RPMI7951 (cell line): ENCODE measurements around the gene GPR146. TPM values are rescaled to one million over a fixed set of nuclear protein-coding genes. Genes with fewer than 3 reads are reported as not detected.

Experiments
- DNase-seq: peaks from one replicate; pipeline ENCODE4 v3.0.0-alpha.2; 2012; ENCODE audit warnings: low read depth
- total RNA-seq: library from RNA; depleted of rRNA; stranded (reverse); fragments of >200 nt; shearing (Covaris generic); gene quantifications from 2 replicates; pipeline ENCODE4 v1.2.3, GENCODE V29; 2014

The GPR146 gene
- total RNA-seq, 1 experiment from 2014 or later = 1.7 TPM

DNA sequence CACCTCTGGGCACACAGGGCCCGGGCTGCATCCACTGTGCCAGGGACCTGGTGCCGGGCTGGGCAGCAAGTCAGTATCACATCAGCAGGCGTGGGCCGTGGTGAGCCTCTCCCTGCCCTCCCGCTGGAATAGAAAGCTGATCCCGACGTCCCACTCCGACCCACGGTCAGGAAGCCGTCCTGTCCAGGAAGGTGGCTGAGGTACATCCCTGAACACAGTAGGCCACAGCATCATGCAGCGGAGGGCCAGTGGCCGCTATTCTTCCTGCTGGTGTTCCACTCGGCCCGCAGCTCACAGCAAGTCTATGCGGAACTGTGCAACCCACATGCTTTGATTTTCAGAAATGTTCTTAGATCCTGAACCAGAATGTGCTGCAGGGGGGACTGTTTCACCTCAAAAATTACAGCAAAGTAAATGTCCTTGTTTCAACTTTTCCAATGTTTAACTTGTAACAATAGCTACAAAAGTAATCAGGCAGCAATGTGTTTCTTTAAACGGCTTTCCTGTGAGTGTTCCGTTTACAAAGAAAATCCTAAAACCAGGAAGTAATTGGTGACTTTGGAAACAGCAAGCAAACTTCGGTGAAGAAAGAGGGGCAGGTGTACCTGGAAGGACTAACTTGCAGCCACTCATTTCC lies 676 bp upstream of the GPR146 start:
- no peak for DNase-seq

DNA sequence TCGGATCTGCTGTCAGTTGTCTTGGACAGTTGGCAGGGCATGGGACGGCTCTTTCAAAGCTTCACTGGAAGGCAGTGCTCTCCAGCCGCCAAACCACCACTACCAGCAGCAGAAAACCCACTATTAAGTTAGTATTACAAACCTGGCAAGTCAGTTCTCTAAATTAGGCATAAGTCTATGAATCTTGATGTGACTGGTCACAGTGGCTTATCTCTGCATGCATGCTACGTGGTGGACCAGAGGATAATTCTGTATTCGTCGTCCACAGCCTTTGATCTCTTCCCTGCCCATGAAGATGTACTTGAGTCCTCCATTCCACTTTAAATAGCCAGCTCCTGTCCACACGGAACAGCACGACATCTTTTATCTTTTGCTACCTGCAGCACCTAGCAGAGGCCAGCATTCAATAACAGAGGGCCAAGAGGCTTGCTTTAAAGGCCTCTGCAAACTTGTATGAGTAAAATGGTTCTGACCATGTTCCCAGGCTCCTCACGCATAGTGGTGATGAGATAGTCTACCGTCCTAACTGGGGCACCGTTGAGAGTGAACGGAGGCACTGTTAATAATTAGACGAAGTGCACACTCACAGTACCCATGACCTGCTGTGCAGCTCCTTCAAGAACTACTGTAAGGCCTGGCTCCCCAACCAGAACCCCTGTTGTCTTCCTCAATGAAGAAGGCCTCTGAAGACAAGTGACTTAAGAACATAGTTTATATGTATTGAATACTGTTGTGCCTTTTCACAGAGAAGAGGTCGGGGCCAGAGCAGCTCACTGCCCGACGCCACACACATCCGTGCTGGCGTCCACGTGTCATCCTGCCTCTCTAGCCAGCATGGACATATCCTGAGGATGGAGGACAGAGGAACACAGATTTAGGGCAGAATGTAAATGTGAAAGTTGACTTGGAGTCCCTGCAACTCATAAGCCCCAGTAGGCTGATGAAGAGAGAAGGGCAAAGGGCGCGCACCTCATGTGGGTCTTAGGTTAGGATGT lies 1.0 kb downstream of the GPR146 start:
- no peak for DNase-seq

DNA sequence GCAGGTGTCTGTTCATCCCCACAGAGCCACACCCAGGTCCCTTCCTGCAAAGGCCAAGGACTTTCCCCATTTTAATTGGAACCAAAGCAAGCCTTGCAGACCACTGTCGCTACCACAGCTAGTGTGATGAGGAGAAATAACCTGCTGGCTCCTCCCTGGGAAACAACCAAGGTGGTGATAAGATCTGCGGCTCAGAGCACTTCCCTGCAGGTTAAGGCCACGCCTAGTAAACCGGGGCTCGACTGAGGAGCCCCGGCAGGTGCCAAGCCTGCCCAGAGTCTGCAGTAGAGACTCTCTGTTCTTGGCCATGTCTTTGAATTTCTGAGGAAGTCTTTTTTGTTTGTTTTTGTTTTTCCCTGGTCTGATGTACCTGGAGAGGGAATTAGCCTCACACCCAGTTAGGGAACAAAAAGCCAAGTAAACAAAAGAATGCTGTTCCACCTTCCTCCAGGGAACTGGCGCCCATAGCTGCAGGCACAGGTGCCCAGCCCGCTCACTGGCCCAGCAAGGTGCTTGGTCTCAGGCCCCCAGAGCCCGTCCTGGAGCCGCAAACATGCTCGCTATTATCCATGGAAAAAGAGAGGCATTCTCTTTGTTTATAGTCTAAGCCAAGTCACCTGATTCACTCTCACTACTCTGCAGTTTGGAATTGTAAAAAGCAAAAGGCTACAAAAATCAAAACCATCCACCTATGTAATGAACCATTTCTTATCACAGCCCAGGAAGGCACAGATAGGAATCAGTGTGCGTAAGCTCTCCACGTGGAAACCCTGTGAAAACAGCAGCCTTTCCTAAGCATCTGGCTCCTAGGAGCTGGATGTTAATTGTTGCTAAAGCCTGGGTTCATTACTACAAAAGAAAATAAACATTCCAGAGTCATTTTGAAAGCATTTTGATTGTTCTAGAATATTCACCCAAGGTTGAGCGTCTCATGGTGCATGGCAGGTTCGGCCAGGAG lies 2.7 kb downstream of the GPR146 start:
- no peak for DNase-seq

DNA sequence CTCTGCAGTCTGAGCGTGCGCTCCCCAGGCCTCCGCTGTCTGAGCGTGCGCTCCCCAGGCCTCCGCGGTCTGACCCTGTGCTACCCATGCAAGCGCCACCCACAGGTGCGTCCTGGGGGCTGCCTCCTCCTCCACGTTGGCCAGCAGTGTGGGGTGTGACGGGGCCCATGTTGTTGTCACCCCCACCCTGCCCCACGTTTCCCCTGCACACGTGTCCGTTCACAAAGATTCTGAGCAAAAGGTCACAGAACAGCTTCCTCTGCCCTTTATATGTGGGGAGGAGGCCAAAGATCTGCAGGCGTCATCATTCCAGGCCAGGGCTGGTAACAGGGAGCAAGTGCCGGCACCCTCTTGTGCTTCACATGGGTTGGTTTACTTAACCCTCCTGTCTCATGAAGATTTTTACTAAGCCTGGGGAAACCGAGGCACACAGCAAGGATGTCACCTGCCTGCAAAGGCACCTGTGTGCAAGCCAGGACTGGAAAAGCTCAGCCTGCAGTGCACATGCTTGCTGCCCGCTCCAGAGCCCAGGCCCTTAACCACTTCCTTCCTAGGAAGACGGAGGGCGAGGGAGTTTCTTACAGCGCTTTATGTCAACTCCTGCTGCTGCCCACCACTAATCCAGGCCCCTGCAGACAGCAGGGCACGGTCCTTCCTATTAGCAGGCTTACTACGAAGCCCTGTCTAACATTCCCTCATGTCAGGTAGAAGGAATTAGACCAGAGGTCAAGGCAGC lies 4.8 kb downstream of the GPR146 start:
- DNase-seq = no peak

DNA sequence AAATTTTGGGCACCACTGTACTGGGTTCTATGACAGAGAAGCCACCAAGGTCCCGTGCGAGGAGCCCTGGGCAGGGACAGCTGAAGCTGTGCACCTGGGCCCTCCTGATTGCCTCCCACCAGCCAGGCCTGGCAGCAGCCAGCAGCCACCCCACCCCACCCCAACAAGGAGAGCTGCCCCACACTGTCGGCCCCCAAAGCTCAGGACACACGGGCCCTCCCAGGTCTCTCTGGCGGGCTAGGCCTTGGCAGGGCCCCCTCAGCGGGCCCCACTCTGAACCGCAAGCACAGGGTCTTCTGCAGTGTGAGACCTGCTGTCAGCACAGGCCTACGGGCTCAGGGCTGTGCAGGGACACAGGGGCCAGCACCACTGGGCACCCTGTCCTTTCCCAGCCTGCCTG lies 5.5 kb downstream of the GPR146 start:
- DNase-seq = no peak

DNA sequence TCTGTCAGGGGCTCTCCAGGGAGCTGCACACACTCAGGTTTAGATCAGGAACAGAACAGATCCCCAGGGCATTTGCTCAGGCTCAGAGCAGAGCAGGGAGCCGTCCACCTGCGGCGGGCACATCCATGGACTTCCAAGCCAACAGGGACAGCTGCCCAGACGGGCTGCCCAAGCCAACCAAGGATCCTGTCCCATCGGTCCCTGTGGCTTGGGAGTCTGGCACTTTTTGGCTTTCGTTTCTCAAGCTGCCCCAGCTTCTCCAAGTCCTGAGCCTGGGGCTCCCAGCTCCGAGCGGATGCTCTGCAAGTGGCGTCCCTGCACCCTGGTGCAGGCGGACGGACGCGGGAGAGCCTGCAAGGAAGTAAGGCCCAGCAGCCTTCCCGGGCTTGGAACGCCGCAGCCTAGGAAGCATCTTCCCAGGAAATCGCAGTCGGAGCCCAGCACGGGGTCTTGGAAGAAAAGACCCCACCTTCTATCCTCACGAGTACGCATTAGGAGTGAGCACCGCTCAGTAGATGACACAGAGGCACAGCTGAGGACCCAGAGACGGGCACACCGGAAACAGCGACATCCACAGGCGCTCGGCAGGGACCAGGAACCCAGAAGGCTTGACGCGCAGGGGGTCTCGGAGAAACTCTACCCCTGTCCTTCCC lies 6.0 kb downstream of the GPR146 start:
- no peak for DNase-seq

GRCh38 chr7:1050956-1051690 lies 6.8 kb downstream of the GPR146 start:
- DNase-seq = no peak

DNA sequence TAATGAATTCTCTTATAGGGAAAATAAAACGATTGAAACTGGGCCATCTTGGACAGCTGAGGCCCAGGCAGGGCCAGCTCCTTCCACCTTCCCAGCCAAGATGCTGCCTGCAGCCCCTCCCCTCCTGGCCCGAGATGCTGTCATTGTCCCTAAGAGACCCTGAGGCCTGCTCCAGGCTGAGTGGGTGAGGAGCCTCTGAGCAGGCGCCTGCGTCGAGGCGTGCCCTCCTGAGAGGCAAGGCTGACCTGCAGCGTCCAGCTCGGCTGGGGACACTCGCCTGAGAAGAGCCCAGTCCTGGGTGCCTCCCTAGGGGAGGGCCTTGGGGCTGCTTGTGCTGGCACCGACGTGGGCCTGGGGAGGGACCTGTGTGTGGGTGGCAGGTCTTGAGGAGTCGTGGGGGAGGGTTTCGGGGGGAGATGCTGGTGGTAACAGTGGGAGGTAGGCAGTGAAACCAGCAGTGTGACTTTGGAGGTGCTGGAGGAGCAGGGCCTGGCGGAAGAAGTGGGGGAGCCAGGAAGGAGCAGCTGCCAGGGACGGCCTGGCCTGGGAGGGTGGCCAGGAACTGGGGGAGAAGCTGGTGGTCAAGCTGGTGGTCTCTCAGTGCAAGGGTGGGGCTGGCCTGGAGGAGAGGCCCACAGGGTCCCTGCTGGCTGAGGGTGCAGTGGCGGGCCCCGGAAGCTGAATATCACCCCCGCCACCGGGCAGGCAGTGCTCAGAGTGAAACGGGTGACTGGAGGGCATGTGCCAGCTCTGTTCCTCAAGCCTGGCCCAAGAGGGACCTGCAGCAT lies 7.9 kb downstream of the GPR146 start:
- no peak for DNase-seq

DNA sequence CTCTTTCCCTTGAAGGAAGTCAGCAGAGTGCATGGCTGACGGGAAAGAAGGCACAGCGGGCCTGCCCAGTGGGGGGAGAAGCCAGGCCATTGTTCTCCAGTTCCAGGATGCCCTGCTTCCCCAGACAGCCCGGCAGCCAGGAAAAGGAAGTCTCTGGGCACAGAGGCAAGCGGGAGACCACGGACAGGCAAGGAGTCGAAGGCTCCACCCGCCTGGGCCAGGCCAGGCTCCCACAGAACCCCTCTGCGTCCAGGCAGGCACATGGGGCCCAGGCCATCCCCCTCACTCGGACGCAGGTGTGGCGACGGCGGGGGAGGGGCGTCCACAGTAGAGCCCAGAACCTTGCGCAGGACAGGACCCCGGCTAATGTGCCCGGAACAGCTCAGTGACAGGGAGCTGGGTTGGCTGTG lies 8.7 kb downstream of the GPR146 start:
- no peak for DNase-seq

- no peak for DNase-seq
These were observed 9.5 kb downstream of the GPR146 start for GRCh38 chr7:1053816-1054370.

DNA sequence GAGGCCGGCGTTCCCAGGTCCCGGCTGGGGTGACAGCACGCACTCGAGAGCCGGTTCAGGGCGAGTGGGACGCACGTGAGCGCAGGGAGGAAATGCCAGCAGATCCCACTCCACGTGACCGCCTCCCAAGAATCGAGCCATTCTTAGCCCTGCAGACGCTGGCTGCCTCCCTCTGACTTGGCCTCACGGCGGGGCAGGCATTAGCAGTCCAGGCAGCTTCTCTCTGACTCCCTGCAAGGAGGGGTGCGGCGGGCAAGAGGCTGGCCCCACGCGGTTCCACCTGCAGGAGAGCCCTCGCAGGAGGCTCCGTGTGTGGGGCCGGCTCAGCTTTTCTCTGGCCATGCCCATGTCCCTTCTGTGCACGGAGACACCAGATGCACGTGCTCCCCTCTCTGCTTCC lies 10.1 kb downstream of the GPR146 start:
- no peak for DNase-seq

DNA sequence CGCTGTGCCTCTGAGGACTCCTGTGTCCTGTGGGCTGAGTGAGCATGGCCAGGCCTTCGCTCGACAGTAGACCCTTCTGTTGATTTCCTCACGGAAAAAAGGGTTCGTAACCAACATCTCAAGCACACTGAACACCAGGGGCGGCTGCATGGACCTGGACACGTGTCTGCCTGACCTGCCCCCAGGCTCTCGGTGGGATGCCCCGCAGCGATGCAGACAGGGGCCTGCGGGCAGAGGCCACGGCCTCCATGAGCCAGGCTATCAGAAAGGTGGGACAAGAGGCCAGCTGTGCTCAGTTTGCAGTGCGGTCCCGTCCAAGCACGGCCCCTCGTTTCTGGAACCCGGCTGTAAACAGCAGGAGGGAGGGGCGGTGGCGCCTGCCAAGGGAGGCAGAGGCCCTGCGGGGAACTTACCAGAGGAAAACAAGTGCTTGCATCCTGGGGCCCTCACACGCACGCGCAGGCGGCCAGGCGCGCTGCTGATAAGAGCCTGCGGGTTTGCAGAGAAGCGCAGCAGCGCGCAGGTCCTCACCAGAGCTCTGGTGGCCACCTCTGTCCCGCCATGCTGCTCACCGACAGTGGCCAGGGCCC lies 10.6 kb downstream of the GPR146 start:
- DNase-seq = no peak

DNA sequence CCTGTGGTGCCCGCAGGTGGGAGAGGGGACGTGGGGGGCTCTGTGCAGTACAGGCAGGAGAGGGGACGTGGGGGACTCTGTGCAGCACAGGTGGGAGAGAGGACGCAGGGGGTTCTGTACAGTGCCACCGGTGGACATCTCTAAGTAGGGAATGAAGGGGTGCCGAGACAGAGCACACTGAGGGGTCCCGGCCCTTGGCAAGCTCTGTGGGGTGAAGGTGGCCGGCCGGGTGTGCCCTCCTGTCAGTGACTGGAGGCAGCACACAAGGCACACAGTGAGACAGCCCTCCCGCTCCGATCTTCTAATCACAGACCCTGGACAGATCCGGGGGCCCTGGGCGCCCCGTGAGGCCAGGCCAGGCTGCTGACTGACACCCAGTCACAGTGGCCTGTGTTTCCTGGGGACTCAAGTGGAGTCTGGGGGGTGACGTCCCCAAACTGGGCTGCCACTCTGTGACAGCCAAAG lies 11.2 kb downstream of the GPR146 start:
- no peak for DNase-seq

DNA sequence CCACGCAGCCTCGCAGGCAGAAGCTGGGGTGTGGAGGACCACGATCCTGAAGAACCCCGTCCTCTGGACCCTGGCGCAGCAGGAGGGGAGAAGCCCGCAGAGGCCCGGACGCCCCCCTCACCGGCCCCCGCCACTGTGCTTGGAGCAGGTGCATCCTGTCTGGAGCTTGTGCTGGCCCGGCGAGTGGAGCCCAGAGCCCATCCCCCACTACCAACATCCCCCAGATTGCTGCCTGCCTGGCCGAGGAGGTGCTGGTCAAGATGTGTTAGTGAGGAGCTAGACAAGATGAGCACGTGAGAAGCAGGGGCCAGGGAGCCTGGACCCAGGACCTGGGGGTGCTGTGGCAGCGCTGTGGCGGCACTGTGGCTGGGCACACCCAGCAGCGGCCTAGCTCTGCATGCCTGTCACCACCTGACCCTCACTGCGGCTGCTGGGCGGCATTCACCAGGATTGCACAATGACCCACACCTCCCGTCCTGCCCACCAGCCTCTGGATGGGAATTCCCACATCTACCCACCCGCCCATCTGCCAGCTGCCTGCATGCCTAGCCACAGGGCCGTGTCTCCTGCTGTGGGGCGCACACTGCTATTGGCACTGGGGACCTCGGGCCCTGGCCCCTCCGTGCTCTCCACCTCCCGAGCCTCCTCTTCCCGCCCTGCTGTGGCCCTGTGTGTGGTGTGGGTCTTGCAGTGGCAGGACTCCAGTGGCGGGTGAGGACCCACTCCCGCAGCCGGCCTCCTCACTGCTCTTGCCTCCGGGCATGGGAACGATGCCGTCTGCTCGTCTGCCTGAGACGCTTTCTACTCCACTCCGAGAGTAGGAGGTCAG lies 11.8 kb downstream of the GPR146 start:
- DNase-seq = no peak

DNA sequence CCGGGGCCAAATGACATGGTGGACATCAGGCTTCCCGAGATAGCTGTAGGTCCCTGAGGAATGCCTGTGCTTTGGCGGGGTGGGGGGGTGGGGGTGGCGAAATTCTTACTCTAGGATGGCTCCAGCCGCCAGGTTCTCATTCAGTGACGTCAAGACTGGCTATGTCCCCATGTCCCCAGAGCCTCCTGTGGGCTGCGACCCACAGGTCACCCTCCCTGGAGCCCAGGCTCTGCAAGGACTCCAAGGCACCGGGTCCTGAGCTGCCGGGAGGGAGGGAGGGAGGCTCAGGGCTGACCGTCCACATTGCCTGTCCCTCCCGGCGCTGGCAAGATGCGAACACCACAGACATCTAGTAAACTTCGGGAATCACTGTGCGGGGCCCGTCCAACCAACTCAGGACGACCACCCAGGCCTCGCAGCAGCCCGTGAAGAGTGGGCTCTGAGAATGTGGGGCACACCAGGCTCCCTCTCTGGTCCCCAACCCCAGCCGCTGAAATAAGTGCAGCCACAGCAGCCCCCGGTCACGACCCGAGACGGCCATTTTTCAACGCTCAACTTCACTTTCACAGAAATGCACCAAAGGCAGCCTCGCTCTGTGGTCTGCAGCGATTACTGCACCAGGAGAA lies 12.6 kb downstream of the GPR146 start:
- DNase-seq = no peak

DNA sequence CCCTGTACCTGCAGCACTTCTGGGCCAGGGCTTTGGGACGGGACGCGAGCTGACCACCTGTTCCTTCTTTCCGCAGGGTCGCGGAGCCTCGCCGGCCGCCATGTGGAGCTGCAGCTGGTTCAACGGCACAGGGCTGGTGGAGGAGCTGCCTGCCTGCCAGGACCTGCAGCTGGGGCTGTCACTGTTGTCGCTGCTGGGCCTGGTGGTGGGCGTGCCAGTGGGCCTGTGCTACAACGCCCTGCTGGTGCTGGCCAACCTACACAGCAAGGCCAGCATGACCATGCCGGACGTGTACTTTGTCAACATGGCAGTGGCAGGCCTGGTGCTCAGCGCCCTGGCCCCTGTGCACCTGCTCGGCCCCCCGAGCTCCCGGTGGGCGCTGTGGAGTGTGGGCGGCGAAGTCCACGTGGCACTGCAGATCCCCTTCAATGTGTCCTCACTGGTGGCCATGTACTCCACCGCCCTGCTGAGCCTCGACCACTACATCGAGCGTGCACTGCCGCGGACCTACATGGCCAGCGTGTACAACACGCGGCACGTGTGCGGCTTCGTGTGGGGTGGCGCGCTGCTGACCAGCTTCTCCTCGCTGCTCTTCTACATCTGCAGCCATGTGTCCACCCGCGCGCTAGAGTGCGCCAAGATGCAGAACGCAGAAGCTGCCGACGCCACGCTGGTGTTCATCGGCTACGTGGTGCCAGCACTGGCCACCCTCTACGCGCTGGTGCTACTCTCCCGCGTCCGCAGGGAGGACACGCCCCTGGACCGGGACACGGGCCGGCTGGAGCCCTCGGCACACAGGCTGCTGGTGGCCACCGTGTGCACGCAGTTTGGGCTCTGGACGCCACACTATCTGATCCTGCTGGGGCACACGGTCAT lies 13.3 kb downstream of the GPR146 start:
- DNase-seq = no peak
